Left cardiac atrium (tissue), 4 donors: ENCODE results near the gene RUFY4. TPM values are rescaled to one million over a fixed set of nuclear protein-coding genes. Genes with fewer than 3 reads are reported as not detected.
A peak's percentile ranks its signal among the peaks of the same experiment; 100 is the strongest.

ENCODE experiments used
- ATAC-seq, 2 donors: fragments of 200-7000 bp; cut with Tn5 transposase; one replicate each; pipeline ENCODE4 v1.9.1; 2020; ENCODE audit warnings: mild to moderate bottlenecking in 2 of 2, moderate library complexity in 2 of 2
- DNase-seq: peaks from one replicate; pipeline ENCODE4 v3.0.0-alpha.2; 2020
- intact Hi-C, 2 donors: fragments of 100-400 bp; cut with DNase I; formaldehyde crosslinking; loops; one replicate each; pipeline versions ENCODE4 v1.14.1 to v1.15.1; 2022 to 2023
- total RNA-seq, 2 donors: library from RNA; stranded (reverse); fragmentation: NEBNext Ultra II Directional; extraction: Animal tissue kit (Norgen Biotek cat#: 25700); gene quantifications; one replicate each; pipeline ENCODE4 v1.2.1, GENCODE V29; 2021
- donor health status: DM: no; HTN: yes; CAD: no.
- donor health status: DM: no; HTN: yes; CAD: no; lungs with severe emphysema.
- donor health status: DM: yes; HTN: yes; CAD: no.
- donor health status: Dilated cardiomyopathy.

The RUFY4 gene
- total RNA-seq, 2 donors from 2014 or later: not detected

DNA sequence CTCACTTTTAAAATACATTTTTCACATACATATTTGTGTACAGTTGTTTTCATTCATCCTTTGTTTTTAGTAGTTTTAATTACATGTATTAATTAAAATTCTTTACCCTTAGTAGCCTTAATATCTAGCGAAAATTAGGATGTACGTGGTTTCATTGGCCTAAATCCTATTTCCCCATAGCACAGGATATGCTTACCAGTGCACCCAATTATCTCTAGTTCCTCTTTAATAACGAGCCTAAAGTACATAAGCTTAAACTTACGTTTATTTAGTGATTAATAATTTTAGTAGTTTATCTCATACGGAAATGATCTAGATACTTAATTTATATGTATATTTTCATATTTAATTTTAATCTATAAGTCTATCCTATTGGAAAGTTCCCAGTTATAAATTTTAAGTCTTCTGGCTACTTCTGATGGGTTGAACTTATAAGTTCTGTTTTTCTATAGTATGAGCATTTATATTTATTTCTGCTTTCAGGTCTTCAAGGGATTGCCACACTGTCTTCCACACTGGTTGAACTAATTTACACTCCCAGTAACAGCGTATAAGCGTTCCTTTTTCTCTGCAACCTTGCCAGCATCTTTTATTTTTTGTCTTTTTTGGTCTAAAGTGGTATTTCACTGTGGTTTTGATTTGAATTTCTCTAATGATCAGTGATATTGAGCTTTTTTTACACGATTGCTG is 21.4 kb upstream of the RUFY4 start:
- ATAC-seq: no peak
- intact Hi-C loops: no loop called here
- no peak for DNase-seq

DNA sequence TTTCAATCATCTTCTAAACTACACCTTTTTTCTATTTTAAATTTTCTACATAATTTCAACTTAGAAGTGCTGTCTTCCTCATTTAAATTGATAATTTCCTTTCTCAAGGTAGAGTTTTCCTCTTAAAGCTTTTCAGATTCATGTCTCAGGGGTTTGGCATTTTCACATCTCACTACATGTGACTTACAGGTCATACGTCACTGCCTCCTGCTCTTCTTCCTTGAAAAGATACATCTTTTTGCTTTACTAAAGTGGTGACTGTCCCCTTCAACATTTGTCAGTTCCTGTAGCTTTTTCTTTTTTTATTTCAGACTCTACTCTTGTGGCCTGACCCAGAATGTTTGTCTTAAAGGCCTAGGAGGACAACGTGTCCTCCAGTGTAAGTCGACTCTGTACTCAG is 17.1 kb upstream of the RUFY4 start:
- intact Hi-C loops: no loop called here
- DNase-seq: no peak

DNA sequence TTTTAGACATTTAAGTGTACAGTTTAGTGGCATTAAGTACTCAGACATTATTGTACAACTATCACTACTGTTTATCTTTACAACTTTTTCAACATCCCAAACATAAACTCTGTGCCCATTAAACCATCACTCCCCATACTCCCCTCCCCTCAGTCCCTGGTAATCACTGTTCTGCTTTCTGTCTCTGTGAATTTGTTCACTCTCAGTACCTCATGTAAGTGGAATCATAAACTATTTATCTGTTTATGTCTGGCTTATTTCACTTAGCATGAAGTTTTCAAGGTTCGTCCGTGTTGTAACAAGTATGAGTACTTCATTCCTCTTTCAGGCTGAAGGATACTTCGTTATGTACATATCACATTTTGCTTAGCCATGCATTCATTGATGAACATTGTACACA is 9.8 kb upstream of the RUFY4 start:
- DNase-seq (no peak), ATAC-seq (no peak)
- intact Hi-C loops: no loop called here

More for the DNA sequence above, 17.1 kb upstream of the RUFY4 start:
- no peak for ATAC-seq

DNA sequence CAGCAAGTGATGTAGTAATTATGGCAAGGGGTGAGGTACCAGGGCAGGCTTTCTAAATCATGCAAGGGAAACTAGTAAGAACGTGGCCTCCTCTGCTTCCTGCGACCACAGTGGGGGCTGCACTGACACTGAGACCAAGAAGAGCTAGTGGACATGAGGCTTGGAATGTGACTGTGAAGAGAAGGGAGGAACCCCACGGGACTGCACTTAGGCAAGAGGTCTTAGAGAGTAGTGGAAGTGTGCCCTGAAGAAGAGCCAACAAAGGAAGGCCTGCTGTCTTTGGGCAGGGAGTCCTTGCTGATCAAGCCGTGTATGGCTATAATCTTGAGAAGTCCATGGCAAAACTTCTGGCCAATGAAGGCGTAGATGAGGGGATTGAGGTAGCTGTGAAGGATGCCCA is 8.9 kb upstream of the RUFY4 start:
- ATAC-seq (peak in 1 of 2 donors; percentile 23), DNase-seq (no peak)
- intact Hi-C loops: loop anchor here in 1 of 2 donors (10.0 kb wide), 1 partner anchor 275 kb away; no protein-coding TSS in a partner anchor

DNA sequence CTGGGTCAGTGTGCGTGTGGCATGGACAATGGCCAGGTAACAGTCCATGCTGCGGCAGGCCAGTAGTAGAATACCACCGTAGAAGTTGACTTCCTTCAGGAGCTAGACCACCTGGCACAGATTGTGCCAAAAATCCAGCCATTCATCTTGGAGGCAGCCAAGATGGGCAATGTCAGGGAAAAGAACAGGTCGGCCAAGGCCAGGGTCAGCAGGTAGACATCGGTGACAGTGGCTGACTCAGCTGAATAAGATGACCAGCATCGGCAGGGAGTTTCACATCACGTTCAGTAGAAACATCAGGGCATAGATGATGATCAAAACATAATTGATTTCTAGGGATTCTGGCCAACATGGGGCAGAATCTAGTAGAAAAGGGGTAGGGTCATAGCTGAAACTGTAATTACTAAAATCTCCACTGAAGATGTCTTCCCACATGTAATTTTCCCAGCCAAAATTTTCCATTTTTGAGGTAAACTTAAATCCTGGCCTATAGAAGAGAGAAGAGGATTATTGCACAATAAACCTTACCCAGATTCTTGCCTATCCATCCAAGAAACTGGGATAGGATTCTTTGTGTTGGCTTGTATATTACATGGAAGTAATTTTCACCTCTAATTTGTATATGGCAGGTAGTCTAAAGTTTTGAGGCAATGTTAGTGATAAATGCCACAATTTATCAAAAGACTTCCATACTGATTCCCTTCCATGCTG is 7.9 kb upstream of the RUFY4 start:
- no peak for ATAC-seq
- DNase-seq: no peak
- intact Hi-C loops: loop anchor here in 1 of 2 donors (10.0 kb wide), 1 partner anchor 276 kb away; no protein-coding TSS in a partner anchor

DNA sequence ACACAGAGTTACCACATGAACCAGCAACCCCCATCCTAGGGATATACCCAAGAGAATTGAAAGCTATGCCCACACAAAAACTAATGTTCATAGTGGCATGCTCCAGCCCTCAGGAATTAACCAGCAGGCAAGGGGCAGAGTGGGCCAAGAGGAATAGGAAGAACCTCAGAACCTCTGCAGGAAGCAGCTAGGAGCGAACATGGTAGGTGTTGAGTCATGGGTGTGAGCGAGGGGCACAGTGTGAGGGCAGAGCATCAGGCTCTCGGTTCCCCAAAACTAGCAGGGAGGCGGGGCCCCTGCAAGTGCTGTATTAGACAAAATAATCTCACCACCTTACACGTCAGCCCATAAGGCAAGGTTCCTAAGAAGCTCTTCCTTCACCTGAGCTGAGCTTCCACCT is 5.6 kb upstream of the RUFY4 start:
- intact Hi-C loops: loop anchor here in 1 of 2 donors (10.0 kb wide), 1 partner anchor 279 kb away; no protein-coding TSS in a partner anchor
- ATAC-seq (peak in 1 of 2 donors; percentile 21), DNase-seq (no peak)

DNA sequence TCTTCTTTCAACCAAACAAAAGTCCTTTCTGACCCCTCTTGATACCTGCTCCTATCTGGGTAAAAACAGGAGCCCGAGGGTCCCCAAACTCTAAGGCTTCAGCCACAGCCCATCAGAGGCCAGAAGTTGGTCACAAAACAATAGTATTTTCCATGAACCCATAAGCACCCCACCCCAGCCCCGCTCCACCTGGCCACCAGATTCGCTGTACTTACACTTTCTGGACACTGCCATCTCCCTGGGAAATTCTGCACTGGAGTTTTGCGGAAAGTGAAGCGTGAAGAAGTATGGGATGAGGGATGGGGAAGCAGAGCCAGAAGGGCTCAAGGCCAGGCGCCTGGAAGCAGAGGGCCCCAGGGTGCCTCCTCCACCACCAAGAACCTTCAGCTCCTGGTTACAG is 5.2 kb upstream of the RUFY4 start:
- DNase-seq (no peak), ATAC-seq (no peak)
- intact Hi-C loops: loop anchor here in 1 of 2 donors (10.0 kb wide), 1 partner anchor 279 kb away; no protein-coding TSS in a partner anchor

DNA sequence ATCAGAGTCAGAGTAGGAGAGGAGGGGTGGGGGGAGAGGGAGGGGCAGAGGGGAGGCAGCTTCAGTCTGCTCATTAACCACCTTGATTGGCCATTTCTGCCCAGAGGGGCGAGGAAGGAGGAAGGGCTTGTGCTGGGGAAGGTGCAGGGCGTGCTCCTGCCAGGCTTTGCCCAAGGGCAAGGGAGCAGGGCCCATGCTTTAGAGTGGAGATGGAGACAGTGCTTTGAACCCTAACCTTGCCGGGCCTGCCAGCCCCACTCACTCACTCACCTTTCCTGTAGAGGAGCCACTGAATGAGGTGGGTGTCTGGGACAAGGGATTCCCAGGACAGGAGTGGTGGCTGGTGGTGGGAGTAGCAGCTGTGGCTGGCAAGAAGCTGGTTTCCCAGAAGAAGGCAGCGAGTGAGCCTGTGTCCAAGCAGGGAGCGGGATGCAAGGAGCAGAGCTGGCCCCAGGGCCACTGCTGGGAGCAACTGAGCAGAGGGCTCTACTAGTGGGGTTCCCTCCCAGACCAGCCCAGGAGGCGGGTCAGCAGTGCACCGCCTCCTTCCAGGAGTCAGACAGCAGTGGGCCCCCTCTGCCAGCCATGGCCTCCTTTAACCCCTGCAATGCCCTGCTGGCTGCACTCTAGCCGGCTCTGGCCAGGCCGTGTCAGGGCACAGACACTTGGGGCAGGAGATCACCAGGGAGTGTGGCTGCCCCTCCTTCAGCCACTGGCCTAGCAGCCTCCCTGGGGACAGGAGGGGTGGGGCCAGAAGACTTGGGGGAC is 3.6 kb upstream of the RUFY4 start:
- ATAC-seq (no peak), DNase-seq (no peak)
- intact Hi-C loops: loop anchor here in 1 of 2 donors (10.0 kb wide), 1 partner anchor 281 kb away; no protein-coding TSS in a partner anchor

DNA sequence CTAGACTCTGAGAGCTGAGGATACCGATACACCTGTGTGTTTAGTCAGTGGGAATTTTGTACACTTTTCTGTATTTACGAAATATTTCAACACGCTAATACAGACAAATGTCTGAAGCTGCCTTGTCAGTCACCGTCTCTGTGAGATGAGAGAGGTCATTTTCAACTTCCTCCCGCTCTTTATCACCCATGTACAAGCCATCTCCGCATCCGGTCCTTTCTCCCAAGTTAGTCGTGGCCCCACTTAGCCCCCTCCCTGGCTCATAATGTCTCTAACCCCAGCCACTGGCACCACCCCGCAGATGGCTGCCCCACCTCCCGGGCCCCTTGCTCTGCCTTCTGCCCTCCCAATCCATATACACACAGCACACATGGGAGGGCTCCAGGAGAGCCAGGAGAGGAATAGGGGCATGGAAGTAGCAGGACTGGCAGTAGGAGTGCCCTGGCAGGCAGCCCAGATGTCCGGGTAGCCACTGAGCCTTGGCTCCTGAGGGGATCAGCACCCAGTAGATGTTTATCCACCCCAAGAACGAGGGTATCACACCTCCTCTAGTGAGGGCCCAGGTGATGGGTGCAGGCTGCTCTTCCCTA is 2.0 kb upstream of the RUFY4 start:
- ATAC-seq (no peak), DNase-seq (no peak)
- intact Hi-C loops: loop anchor here in 1 of 2 donors (10.0 kb wide), 1 partner anchor 282 kb away; no protein-coding TSS in a partner anchor

DNA sequence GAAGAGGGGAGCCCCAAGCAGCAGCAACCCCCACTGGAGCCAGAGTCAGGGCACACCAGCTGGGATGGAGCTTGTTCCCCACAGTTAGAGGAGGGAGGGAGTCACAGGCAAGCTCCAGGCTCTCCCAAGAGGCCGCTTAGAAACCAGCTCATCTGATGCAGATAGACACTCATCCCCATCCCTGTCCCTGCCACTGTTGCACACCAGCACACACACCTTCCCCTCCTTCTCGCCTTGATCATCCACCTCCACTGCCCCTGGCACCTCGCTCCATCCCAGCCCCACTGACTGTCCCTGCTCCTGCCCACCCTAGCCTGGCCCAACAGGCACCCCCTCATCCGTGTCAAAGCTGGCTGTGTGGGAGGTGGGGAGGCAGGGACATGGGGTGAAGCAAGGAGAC is 1.5 kb upstream of the RUFY4 start:
- ATAC-seq: no peak
- intact Hi-C loops: loop anchor here in 1 of 2 donors (10.0 kb wide), 1 partner anchor 283 kb away; no protein-coding TSS in a partner anchor
- DNase-seq: no peak

DNA sequence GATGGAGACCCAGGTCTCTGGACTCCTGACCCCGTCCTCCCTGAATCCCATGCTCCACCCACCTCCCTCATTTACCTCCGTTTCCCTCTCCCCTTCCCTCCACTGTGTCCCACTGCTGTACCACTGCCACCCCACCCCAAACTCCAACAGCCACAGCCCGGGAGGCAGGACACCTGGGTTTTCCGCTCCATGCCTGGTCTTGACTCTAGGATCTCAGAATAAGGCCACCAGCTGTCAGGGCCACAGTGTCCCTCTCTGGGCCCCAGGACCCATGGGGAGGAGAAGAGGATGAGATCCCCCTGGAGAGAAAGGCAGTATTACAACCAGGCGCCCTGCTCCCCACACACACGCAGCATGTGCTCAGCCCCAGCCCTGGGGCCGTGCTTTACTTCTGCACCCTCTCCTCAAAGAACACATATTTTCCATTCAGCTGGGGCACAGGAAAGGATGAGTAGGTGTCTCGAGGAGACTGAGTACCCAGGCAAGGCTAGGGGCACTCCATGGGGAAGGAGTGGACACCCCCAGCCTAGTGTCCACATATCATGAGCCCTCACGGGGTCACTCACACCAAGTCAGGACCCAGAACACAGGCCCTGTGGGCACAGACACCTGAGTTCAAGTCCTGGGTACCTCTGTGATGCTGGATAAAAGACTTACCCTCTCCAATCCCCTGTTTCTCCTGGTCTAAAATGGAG is 700 bp downstream of the RUFY4 start:
- DNase-seq (no peak), ATAC-seq (no peak)
- intact Hi-C loops: loop anchor here in 1 of 2 donors (10.0 kb wide), 1 partner anchor 285 kb away; no protein-coding TSS in a partner anchor

DNA sequence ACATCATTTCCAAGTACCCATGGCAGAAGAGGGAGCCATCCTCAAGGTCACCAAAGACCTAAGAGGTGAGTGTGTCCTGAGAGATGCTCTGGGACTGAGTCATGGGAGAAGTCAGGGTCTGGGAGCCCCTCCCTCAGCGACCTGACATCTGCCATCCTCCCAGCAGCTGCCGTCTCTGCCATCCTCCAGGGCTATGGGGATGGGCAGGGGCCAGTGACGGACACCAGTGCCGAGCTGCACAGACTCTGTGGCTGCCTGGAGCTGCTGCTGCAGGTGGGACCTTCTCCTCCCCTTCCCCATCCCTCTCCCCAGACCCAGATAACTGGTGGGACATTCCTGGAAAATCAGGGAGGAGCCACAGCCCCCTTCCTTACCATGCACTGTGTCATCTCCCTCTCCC is 1.5 kb downstream of the RUFY4 start:
- ATAC-seq (no peak), DNase-seq (no peak)
- intact Hi-C loops: no loop called here

DNA sequence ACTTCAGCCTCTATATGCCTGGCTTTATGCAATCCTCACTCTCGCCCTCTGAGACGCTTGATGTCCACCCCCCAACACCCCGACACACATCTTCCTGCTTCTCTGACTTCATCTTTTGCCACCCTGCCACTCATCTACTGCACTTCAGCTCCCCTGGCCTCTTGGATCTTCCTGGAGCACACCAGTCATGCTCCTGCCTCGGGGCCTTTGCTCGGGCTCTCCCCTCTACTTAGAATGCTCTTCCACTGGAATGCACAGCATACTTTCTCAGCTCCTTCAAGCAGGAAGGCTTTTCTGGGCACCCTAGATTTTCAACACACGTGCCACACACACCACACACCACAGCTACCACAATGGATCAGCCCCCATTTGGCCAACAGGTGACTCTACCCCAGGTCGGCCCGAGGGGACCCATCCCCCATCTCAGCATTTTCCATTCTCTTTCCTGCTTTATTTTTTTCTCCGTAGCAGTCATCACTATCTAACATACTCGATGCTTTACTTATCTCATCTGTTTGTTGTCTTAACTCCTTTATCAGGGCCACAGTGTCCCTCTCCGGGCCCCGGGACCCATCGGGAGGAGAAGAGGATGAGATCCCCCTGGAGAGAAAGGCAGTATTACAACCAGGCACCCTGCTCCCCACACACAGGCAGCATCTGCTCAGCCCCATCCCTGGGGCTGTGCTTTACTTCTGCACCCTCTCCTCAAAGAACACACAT is 2.3 kb downstream of the RUFY4 start:
- ATAC-seq: no peak
- intact Hi-C loops: no loop called here
- DNase-seq: no peak

DNA sequence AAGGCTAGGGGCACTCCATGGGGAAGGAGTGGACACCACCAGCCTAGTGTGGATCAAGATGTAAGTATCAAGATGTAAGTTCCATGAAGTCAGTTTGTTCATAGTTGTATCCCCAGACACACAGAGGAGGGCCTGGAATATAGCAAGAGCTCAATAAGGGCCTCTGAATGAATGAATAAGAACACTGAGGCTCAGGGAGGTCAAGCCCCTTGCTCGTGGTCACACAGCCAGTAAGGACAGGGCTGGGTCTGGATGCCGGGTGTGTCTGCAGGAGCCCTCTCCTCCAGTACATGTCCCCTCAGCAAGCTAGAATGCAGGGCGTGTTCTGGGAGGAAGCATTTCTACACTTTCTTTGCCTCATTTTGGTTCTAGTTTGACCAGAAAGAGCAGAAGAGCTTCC is 2.9 kb downstream of the RUFY4 start:
- intact Hi-C loops: no loop called here
- DNase-seq: no peak

DNA sequence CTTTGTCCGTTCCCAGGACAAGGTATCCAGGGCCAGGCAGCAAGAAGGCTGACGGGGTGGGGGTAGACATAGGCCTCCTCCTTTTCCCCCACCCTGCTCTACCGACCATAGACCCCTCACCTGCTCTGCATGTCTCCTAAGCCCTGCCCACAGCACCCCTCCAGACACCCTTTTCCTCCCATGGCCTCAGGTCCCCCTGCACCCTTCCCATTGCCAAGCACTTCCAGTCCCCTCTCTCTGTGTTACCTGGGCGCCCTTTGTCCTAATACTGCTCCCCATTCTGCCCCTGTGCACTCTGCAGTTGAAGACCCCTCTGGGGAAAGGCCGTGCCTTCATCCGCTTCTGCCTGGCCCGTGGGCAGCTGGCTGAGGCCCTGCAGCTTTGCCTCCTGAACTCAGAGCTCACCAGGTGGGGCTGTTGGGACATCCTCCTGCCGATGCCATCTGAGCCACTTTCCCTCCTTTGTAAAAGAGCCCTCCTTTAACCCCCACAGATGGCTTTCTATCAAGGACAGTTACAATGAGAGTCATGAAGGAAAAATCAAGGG is 3.5 kb downstream of the RUFY4 start:
- intact Hi-C loops: no loop called here
- ATAC-seq (no peak), DNase-seq (no peak)

More for the DNA sequence above, 2.9 kb downstream of the RUFY4 start:
- no peak for ATAC-seq

DNA sequence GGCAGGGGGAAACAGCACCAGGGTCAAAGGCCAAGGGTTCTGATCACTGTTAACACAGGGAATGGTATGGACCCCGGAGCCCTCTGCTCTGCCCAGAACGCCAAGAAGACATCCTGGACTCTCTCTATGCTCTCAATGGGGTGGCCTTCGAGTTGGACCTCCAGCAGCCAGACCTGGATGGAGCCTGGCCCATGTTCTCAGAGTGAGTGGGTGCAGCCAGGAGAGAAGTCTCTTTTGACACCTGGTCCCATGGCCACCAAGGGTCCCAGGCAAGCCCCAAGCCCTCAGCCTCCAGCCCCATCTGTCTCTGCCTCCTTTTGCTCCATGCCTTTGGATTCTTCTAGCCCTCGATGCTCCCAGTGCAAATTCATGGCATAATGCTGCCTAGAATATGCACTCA is 4.1 kb downstream of the RUFY4 start:
- intact Hi-C loops: no loop called here
- no peak for DNase-seq
- ATAC-seq: no peak

DNA sequence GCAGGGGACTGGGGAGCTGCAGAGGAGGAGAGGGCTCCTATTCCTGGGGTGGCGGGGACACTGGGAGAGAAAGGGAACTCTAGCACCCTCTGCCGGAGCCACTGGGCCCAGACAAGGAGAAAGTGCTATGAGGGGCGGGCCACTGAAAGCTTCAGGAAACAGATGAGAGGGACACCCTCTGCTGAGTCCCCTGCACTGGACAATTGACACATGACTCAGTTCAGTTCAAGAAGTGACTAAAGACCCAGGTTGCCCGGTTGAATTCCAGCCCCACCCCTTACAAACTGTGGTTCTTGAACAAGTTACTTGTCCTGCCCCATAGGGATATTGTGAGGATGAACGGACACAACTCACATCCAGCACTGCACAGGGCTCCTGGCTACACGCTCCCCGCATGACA is 5.0 kb downstream of the RUFY4 start:
- ATAC-seq (no peak), DNase-seq (no peak)

More for the DNA sequence above, 5.0 kb downstream of the RUFY4 start:
- intact Hi-C loops: no loop called here
